ENCODE data around the gene ABTB1.

ABTB1 gene

DNA sequence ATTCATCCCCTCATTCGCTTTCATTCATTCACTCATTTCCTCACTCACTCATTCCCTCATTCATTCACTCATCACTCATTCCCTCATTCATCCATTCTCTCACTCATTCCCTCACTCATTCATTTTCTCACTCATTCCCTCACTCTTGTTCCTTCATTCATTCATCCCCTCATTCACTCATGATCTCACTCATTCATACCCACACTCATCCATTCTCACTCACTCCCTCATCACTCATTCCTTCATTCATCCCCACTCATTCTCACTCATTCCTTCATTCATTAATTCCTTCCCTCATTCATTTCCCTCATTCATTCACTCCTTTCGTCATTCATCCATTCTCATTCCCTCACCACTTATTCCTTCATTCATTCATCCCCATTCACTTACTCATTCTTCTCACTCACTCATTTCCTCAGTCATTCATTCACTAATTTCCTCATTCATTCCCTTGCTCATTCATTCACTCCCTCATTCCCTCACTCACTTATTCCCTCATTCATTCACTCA lies 14.5 kb downstream of the ABTB1 start:
- DNase-seq (ENCODE audit: low read depth): no peak

DNA sequence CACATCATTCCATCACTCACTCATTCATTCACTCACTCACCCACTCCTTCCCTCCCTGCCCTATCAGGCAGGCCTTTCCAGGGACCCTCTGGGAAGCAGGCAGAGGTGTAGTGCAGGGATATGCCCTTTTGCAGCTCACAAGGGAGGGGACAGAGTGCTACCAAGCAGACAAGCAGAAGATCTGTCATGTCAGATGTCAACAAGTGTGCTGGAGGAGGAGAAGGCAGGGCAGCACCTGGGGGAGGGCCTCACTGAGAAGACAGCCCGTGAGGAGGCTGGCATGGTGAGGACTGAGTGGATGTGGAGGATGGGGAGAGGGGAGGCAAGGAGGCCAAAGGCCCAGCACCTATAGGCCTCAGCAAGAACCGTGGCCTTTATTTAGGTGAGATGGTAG lies 15.3 kb downstream of the ABTB1 start:
- no peak for DNase-seq (ENCODE audit: low read depth)

GRCh38 chr3:127688416-127689265 lies 15.9 kb downstream of the ABTB1 start:
- no peak for DNase-seq (ENCODE audit: low read depth)

GRCh38 chr3:127689266-127689860 lies 16.6 kb downstream of the ABTB1 start:
- no peak for DNase-seq (ENCODE audit: low read depth)

- no peak for DNase-seq (ENCODE audit: low read depth)
These were observed 17.4 kb downstream of the ABTB1 start for GRCh38 chr3:127690106-127690505.

DNA sequence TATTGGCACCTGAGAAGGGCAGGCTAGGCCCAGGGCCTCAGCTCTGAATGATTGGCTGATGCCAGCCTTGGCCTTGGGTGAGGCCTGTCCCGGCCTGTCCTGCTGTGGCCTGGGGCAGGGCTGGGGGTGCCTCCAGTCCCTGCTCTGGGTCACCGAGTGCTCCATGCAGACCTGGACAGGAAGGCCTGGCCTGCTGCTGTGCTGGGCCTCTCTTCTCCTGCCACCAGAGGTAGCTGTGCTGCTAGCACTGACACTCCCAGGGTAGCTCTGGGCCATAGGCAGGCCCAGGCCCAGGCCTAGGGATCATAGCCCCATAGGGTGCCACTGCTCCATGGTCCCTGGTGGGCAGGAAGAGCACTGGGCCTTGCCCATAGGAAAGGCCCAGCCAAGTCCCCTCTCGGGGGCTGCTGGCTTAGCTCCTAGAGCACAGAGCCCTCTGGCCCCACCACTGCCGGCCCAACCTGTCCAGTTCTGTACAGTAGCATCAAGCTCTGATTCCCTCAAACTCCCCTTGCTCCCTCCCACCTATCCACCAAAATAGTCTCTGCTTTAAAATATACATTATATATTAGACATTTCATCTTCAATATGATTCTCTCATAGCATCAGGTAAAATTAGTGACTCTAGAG lies 18.2 kb downstream of the ABTB1 start:
- no peak for DNase-seq (ENCODE audit: low read depth)

- DNase-seq (ENCODE audit: low read depth): no peak
These were observed 18.7 kb downstream of the ABTB1 start for GRCh38 chr3:127691489-127691888.

DNA sequence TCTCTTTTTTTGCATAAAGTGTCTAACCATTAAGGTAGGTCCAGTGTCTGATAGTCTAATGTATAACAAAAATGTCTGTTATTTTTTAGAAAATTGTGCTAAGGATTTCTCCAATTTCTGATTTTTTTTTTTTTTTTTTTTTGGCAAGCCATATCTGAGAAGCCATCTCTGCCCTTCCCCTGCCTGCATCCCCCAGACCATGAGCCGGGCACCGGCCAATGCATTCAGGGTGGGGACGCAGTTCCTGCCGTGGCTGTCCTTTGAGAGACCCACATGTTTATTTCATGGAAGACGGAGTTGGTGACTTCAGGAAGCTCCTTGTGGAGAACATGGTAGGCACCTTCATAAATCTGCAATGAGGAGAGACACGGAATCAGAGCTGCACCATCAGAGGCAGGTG lies 19.2 kb downstream of the ABTB1 start:
- DNase-seq (ENCODE audit: low read depth): no peak

DNA sequence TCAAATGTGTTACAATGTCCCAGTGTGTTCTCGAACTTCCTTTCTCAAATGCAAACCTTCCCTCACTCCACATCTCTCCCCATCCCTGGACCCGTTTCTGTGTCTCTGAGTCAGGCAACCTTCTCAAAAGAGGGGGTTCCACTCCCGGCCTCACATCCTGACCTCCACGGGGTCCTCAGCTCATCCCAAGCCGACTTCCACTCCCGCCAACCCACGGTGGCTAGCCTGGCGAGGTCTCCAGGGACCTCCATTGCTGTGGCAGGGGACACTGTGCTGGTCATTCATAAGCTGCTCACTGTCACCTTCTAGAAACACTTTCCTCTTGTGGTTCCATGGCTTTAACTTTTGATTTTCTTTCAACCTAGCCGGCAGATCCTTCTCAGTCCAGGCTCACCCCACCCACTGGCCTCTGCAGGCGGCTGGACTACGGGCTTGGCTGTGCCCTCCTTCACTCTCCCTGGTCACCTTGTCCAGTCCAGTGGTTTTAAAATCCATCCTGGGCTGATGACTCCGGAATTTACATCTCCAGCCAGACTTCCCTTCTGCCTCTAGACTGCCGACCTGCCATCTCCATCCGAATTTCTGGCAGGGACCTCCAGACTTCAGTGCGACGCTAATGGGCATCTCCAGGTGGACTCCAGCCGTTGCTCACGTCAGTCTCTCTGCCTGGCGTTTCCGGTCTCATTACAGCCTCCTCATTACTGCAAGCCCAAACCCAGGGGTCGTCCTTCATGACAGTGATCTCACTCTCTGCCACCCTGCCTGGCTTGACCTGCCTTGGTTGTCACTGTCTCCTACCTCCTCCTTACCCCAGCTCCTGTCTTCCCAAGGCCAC lies 20.0 kb downstream of the ABTB1 start:
- DNase-seq (ENCODE audit: low read depth): no peak

DNA sequence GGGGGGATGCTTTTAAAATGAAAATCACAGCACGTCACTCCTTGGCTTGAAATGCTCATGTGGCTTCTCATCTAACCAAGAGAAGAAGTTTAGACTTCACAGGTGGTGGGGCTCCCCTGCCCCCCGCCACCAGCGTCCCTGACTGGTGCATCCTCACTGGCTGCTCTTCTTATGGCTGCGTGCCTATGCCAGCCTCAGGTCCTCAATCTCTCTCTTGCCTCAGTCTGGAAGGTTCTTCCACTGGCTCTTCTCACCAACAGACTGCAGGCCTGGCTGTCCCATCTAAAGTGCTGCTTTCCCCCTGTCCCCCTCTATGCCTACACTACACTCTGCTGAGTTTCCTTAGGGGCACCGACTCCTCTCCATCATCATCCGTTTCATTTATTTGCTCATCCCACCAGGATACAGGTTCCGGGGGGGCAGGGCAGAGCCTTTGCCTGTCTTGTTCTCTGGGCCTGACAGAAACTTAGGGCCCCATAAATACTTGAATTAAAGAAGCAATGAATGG lies 20.6 kb downstream of the ABTB1 start:
- no peak for DNase-seq (ENCODE audit: low read depth)

DNA sequence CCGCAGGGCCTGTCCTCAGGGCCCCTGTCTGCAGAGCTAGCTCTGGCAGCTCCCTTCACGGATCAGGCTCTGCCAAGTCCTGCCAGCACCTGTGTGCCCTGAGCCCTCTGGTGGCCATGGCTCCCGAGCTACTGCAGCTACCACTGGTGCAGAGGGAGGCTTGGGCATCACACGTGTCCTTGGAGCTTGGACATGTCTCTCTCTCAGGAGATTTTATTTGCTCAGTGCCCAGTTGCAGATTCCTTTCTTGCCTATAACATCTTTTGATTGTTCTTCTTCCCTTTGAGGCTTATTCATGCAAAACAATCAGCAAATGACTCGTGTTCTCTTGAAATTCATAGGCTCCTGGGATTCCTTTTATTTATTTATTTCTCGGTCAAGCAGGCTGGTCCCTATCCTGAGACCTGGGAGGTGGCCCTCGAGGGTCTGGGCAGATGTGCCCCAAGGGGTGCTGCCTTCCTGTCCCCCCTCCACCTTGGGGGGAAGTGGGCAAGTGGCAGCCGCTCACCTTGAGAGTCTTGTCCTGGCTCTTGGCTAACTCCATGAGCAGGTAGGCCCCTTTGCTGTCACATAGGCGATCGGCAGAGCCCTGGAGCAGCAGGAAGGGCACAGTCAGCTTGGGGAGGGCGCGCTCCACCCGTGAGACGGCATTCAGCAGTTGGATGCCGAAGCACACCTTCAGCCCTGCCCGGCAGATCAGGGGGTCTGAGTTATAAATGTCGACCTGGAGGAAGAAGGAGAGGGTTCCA lies 21.9 kb downstream of the ABTB1 start:
- no peak for DNase-seq (ENCODE audit: low read depth)

DNA sequence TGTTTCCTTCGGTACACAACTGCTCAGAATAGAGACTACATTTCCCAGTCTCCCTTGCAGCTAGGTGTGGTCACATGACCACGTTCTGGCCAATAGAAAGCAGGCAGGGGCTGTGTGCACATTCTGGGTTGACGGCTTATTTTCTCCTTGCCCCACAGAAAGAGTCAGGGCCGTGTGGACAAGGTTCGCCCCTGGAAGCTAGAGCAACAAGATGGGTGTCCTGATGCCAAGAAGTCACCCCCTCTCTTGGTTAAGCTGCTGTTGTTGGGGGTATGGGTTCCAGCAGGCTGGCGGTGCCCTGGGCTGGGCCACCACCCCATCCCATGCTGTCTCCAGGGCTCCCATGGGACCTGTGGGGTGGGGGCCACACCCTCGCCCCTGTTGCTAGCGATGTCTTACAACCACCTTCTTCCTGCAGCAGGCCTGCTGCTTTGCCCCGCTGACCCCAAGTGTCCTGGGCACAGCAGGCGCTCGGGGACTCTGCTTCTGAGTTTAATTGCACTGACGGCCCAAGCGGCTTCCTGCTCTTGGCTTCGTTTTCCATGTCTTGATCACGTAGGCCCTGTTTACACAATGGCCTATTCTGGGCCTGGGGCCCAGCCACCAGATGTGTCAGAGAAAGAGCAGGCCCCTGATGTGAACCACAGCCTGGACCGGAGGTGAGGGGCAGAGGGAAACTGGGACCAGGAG lies 24.9 kb downstream of the ABTB1 start:
- DNase-seq (ENCODE audit: low read depth): no peak

DNA sequence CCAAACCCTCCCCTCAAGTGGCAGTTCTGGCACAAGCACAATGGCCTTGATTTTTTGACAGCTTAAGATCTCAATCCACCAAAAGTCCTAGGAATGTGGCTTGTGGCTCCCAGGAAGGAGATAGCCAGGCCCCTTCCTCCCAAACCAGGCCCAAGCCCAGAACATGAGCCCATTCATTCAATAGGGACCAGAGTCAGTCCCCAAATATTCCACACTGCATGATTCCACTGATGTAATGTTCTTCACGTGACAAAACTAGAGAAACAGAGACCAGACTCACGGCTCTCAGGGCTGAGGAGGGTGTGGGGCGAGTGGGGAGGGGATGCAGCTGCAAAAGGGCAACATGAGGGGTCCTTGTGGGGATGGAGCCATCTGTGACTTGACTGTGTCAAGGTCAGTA lies 25.5 kb downstream of the ABTB1 start:
- no peak for DNase-seq (ENCODE audit: low read depth)

GRCh38 chr3:127698691-127699415 lies 26.1 kb downstream of the ABTB1 start:
- no peak for DNase-seq (ENCODE audit: low read depth)

GRCh38 chr3:127699416-127700300 lies 26.9 kb downstream of the ABTB1 start:
- no peak for DNase-seq (ENCODE audit: low read depth)

- no peak for DNase-seq (ENCODE audit: low read depth)
These were observed 27.7 kb downstream of the ABTB1 start for GRCh38 chr3:127700406-127700805.

DNA sequence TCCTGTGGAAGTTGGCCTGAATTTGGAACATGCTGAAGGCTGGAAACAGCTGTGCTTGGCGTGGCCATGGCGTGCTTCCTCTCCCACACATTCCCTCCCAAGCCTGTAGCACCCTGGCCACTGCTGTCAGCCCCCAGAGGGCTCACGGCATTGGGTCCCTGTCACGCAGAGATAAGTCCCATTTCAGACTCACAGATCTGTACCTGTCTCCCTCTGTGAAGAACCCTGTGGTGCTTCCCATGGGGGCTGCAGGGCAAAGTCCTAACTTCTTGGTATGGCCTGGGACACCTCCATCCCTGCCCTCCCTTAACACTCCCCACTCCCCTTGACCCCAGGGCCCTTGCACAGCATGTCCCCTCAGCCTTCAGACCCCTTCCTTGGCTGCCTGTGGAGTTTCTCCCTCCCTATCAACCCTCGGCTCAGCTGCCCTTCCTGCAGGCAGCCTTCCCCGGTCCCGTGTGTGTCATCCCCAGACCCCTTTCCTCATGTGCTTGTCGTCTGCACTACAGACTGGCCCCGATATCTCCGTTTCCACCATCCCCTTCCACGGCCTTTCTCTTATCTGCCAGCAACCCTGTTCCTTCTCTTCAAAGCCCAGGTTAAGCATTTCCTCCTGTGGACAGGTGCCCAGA lies 28.6 kb downstream of the ABTB1 start:
- no peak for DNase-seq (ENCODE audit: low read depth)

DNA sequence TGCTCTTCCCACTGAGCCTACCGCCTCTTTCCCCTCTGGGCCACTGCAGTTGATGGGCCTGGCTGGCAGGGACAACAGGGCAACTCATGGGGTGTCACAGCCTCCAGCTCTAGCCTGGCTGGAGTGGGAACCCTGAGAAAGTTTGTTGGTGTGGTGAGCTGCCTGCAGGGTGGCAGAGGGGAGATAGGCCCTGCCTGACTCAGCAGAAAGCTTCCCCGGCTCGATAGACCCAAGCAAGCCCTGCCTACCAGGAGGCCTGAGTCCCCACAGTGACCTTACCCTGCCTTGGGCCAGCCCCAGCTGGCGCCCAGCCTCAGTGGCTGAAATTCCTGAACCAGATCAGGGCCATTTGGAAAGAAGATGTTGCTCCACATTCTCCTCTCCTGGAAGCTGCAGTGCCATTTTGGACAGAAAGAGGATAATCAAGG lies 29.4 kb downstream of the ABTB1 start:
- DNase-seq (ENCODE audit: low read depth): no peak

Measured in activated T-helper 9 cell treated with anti-CD3 and anti-CD28 coated beads, Interleukin-2, amount 50 U/mL, for 16 hours (primary cell).